ENCODE results near the gene ALAS2.
"Not testable (repeated sequence)": the region's sequence is repeated elsewhere in the genome, so short reads cannot be mapped to it uniquely, and the experiment has no call there.

Gene ALAS2, protein sequence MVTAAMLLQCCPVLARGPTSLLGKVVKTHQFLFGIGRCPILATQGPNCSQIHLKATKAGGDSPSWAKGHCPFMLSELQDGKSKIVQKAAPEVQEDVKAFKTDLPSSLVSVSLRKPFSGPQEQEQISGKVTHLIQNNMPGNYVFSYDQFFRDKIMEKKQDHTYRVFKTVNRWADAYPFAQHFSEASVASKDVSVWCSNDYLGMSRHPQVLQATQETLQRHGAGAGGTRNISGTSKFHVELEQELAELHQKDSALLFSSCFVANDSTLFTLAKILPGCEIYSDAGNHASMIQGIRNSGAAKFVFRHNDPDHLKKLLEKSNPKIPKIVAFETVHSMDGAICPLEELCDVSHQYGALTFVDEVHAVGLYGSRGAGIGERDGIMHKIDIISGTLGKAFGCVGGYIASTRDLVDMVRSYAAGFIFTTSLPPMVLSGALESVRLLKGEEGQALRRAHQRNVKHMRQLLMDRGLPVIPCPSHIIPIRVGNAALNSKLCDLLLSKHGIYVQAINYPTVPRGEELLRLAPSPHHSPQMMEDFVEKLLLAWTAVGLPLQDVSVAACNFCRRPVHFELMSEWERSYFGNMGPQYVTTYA

DNA sequence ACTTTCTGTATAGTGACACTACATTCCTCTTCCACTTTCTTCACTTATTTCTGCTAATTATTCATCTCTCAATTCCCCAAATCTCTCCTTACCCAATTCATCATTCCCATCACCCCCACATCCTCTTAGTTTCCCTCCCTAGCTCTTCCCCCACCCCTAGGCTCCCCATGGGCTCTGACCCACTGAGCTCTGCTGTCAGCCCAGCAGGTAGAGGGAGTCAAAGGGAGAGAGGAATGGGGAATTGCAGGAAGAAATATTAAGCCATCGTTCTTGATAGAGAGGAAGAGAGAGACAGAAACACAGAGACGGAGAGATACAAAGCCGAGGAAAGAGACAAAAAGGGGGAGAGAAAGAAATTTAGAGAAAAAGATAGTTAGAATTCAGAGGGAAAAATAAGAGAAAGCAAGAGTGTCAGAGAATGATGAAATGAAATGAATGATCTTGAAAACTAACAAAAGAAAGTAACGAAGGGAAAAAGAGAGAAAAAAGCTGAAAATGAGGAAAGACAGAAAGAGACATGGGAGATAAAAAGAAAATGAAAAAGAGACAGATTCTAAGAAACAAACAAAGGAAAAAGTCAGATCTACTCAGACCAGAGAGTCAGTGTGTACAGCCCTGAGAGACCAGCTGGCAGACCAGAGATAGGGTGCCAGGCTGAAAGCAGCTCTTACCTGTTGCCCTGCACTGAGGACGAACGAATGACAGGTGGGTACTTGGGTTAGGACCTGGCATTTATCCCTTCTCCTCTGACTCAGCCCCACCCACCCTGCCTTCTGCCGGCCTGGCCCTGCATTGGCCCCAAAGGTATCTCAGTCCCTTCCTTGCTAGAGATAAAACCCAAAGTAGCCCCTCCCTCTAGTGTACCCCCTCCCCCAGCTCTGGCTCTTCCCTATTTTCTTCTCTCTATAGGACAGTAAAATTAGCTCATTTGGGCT is at the start of gene ALAS2:
Gene ALAS2, minus strand, starts transcription at position 707 of the 935 bp plus-strand sequence. CDS start 4,977 bp downstream, outside the sequence.
- no peak for DNase-seq

DNA sequence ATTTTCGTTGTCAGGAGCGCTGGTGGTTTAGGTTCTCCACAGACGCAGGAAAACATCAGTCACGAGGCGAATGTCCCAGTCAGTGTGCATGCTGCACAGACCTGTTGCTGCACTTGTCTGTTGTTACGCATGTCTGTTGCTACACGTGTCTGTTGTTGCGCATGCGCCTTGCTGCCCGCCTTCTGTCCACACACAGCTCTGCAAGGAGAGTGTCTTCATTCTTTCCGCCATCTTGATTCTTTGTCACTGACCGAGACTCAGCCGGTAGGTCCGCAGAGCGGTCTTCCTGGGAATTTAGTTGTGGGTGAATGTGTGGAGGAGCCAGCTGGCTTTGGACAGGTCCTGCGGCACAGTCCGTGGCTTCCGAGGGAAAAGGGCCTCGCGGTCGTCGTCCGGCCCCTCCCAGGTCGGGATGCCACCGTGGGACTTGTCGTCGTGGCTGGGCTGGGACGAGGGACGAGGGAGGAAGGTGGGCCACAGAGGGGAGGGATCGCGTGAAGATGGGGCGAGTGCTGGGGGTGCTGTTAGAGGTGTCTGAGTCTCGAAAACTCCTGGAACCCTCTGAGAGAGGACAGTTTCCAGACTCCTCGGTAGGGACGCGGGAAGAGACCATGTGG is 44.2 kb upstream of the ALAS2 start, which contains the start of gene PAGE2B:
Gene PAGE2B, plus strand, starts transcription at position 180 of the 617 bp plus-strand sequence. CDS start 1,012 bp downstream, outside the sequence.
- no peak for DNase-seq

DNA sequence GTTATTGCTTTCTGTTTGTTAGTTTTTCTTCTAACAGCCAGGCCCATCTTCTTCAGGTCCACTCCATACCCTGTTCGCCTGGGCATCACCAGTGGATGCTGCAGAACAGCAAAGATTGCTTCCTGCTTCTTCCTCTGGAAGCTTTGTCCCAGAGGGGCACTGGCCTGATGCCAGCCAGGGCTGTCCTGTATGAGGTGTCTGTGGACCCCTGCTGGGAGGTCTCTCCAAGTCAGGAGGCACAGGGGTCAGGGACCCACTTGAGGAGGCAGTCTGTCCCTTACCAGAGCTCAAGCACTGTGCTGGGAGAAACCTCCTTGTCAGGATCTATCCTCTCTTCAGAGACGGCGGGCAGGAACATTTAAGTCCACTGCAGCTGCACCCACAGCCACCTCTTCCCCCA is 41.5 kb upstream of the ALAS2 start:
- DNase-seq = no peak

DNA sequence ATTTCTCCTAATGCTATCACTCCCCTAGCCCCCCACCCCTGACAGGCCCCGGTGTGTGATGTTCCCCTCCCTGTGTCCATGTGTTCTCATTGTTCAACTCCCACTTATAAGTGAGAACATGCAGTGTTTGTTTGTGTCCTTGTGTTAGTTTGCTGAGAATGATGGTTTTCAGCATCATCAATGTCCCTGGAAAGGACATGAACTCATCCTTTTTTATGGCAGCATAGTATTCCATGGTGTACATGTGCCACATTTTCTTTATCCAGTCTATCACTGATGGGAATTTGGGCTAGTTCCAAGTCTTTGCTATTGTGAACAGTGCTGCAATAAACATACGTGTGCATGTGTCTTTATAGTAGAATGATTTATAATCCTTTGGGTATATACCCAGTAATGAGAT is 36.4 kb upstream of the ALAS2 start:
- not testable (repeated sequence) for DNase-seq

DNA sequence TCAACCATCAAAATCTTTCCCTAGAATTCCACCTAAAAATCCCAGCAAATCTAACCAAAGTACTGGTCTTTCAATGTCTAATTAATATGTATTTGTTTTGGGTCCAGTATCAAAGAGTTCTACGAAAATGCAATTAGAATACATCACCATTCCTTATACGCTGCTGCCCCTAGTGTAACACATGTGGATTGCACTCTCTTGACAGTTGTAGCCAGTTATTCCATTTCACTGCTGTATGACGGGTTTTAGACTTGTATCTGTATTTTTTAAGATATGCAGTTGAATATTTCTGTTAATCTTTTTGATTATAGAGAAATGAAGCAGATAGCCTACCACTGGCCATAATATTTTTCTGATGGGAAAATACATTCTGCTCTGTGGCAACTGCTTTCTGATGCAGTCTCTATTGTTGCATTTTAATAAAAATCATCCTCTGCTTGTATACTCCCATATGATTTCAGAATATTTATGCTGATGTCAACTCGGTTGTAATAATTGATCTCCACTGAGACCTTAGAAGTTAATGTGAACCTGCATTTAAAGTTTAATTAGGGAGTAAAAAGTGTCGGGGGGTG is 27.0 kb upstream of the ALAS2 start:
- DNase-seq = no peak

DNA sequence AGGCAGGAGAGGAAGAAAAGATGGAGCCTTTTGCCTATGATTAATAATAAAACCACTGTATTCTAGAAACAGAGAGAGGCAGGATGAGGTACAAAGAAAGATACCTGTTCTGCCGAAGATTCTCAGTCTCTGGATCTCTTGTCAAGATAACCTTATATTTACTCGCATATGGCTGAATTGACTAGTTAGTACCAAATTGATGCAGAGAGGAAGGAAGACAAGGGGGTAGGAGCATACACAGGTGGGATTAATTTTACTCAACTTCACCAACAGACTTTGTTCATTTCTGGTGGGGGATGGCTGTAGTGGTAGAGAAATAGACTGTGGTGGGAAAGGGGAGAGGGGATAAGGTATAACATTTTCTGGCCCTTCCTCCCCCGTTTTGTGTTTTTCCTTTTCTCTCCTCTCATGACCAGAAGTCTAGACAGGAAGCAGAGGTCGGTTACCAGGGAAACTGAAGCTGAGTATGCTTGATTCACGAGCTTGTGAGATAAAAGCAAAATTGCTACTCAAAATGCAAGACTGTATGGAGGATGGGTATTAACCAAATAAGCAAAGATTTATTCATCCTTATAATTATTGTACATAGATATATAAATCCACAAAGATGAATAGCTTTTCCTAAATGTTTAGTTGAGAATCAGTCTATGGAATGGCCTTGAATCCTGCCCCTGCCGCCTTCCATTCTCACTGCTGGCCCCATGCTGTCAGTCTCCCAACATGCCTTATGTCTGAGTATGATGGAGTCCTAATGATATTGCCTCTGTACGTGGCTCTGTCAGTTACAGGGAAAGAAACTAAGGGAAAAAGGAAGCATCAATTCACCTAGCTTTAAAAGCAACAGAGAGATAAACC is 26.3 kb upstream of the ALAS2 start:
- no peak for DNase-seq

DNA sequence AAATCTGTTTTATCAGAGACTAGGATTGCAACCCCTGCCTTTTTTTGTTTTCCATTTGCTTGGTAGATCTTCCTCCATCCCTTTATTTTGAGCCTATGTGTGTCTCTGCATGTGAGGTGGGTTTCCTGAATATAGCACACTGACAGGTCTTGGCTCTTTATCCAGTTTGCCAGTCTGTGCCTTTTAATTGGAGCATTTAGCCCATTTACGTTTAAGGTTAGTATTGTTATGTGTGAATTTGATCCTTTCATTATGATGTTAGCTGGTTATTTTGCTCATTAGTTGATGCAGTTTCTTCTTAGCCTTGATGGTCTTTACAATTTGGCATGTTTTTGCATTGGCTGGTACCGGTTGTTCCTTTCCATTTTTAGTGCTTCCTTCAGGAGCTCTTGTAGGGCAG is 19.8 kb upstream of the ALAS2 start:
- not testable (repeated sequence) for DNase-seq

DNA sequence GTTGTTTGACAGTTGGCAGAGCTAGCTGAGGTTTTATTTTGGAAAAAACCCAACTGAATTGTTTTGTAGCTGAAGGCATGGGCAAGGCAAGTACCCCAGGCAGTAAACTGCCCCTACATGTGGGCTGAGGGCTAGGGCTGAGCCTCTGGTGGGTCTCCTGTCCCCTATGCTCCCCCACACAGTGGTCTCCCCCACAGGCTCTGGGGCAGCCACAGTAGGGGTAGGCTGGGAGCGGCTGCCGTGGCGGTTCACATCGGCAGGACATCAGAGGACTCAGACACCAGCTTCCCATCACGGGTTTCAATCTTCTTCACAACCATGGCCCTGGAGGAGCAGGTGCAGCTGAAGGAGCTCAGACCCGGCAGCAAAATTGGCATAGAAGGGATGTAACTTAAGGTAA is 10.7 kb upstream of the ALAS2 start:
- no peak for DNase-seq

DNA sequence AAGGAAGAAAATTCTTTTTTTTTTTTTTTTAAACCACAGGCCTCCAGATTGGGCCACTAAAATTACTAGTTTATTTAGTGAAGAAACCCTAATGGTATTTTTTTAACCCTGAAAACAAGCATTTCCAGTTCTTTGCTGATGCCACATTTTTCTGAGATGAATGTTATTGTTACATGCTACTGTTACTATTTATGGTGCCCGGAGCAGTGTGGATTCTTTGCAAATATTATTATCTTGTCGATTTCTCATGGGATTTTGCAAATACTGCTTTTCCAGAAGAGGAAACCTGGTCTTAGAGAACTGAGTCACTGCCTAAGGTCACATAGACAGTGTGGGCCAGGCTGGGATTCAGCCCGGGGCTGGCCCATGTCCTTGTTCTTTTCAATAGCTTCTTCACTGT is 8.7 kb upstream of the ALAS2 start:
- no peak for DNase-seq

DNA sequence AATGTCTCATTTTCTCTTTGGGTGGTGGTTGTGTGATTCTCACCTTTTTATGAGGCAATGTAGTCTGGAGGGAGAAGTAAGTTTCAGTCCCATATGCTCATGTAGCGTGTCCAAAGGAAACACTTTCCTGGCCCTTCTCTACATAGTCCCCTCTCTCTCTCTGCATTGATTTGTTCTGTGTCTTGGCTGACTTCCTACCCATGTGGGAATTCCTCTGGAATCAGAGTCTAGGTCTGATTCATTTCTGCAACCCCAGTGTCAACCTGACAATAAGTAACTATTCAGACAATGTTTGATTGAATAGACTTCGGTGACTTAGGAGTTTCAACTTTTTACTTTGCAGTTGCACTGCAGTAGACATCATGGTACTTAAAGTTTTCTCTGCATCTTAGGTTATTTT is 2.7 kb upstream of the ALAS2 start:
- no peak for DNase-seq

DNA sequence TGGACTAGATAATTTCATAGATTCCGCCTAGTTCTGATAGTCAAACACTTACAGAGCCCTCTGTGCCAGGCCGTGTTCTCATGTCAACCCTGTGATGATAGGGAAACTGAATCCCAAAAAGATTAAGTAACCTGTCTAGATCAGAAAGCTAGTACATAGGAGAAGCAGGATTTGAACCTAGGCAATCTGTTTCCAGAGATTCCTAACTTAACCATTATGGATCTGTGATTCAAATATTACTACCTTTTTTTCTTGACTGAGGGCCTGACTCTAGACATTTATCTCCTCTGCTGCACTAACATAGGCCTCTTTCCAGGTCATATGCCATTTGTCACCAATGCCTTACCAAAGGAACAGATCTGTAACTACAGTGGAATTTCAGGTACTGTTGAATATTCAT is 1.5 kb downstream of the ALAS2 start:
- DNase-seq = no peak

DNA sequence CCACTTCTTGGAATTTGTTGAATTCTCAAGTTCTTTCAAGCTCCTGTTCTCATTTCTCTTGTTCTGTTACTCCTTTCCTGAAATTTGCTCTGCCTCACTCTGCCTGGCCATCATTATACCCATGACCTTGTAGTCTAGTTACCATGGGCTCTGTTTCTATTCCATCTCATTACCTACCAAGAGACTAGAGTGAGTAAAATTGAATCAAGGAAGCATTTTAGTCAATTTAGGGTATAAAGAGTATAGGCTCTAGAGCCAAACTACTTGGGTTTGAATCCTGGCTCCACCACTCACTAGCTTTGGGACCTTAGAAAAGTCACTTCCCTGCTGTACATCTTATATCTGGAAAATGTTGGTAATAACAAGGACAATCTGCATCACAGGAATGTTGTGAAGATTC is 2.2 kb downstream of the ALAS2 start:
- no peak for DNase-seq

DNA sequence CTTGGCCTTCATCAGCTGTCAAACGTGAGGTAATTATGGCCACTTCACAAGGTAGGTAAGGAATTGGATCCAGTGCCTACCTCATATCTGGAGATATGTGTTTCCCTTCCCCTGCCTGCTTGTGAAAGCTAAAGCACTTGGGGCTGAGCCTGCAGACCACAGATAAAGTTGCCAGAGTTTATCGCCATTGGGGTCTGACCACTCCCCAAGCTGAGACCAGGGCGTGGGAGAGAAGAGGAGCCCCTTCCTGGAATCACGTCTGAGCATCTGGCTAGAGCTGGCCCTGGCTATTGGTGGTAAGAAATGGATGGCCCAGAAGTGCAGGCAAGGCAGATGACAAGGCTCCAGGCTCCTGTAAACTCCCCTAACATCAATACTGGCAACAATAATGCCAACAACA is 2.7 kb downstream of the ALAS2 start:
- no peak for DNase-seq

DNA sequence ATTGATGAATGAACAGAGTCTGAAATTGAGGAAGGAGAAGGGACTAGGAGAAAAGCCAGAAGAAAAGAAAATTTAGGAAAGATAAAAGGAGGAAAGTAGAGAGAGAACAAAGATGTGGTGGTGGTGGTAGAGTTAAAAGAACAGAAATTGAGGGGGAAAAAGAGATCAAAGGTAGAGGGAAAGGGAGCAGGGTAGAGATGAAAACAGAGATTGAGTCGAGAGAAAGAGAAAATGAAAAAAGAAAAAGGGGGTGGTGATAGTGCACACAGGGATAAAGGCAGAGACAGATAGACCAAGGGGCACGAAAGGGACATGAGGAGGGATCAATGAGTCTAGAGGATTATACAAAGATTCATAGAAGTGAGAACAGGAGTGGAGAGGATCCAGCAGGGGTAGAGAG is 3.9 kb downstream of the ALAS2 start:
- no peak for DNase-seq

DNA sequence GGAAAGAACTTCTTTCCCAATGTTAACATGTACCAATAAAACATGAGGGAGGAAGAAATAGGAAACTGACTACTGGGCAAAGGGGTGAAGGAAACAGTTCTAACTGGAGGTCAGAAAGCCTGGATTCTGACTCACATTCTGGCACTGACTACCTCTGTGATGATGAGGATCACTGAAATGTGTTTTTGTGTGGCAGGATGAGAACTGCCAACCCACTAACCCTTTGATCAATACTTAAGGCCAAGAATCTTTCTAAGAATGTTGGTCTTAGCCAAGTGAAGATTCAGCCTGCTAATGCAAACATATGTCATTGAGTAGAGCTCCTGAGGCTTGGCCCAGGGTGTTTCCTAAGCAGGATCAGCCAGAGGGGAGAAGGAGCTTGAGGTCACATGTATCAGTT is 4.6 kb downstream of the ALAS2 start:
- no peak for DNase-seq

DNA sequence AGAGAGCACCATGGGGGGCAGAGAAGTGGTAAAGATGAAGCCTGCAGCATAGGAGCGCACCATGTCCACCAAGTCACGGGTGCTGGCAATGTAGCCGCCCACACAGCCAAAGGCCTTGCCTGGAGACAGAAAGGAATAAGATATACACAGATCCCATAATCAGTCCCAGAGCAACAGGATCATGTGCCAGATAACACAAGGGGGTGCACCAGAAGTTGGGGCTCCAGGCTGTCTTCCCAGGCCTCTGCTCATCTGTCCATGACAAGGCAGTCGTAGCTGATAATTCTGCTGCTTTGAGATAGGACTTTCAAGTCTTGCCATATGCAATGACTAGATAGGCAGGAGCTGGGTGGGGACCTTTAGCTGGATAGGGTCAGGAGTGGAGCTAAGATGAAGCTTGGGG is 15.9 kb downstream of the ALAS2 start:
- DNase-seq = no peak

DNA sequence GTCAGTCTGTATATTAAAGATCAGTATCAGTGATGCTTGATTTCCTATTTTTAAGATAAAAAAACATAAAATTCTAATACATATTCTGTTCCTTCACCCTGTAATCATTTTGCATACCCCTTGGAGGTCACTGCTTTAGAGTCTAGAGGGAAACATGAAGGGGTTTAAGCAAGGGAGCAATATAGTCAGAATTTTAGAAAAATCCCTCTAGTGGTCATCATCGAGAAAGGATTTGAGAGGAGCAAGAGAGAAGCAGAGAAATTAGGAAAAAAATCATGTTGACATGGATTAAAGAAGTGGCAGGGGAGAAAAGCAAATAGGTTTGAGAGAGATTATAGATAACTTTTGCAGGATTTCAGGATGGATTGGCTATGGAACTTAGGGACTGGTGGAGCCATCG is 19.5 kb downstream of the ALAS2 start:
- no peak for DNase-seq

DNA sequence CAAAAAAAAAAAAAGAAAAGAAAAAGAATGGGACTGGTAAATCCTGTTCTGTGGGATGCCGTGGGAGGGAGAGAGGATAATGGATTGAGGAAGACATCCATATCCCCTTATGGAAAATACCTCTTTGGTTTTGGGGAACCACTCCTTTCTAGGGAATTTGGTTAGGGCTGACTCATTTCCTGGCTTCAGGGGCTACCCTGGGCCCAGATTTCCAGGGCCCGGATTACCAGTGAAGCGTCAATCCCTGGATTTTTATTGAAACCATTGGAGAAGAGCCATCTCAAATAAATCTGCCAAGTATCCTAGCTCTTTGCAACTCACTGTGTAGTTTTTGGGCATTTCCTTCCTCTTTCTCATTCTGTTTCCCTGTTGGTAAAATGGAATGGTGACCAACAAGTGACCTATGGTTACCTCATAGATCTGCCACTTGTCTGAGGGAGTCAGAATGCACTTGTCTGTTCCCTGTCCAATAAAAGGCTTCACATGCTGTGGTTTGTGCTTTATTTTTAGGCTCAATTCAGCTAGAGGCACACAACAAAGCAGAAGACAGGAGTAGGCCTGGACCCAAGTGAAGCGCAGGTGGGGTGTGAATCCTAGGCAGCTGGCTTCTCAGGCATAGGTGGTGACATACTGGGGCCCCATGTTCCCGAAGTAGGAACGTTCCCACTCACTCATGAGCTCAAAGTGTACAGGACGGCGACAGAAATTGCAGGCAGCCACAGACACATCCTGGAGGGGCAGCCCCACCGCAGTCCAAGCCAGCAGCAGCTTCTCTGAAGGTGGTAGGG is 22.0 kb downstream of the ALAS2 start:
- no peak for DNase-seq

DNA sequence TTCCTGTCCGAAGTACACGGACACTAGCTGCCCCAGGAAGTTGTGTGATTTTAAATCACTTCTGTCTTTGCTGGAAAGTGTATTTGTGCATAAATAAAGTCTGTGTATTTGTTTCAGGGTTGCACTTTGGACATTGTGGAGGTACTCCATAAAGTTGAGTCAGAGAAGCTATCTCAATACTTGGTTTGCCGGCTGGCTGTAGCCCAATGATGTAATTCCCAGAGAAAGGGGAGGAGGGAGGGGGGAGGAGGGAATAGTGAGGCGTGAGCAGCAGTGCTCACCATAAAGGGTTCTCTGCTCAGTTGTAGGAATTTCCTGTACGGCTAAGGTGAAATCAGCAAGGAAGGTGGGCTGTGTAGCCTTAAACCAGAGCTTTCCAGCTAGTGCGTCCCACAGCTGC is 23.1 kb downstream of the ALAS2 start:
- no peak for DNase-seq

DNA sequence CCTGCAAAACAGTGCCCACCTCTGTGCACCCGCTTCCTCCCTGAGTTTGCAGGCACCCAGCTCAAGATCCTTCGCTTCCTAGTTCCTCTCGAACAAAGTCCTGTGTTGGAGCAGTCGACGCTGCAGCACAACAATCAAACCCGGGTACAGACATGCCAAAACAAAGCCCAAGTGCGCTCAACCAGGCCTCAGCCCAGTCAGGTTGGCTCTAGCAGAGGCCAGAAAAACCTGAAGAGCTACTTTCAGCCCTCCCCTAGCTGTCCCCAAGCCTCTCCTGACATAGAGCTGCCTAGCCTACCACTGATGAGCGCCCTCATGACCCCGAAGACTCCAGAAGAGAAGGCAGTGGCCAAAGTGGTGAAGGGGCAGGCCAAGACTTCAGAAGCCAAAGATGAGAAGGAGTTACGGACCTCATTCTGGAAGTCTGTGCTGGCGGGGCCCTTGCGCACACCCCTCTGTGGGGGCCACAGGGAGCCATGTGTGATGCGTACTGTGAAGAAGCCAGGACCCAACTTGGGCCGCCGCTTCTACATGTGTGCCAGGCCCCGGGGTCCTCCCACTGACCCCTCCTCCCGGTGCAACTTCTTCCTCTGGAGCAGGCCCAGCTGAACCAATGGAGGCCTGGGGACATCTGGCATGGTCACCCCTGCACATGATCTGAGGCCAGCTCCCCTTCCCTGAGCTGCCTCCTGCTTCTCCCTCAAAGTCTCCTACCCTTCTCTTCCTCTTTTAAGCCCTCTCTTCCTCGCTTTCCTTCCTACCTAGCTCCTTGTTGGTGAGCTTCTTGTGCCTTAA is 23.8 kb downstream of the ALAS2 start:
- no peak for DNase-seq

All from bone marrow (tissue), 2 donors.